Panc1 (cell line): ENCODE results near the gene C3orf38. TPM values are rescaled to one million over a fixed set of nuclear protein-coding genes. Genes with fewer than 3 reads are reported as not detected.
A peak's percentile ranks its signal among the peaks of the same experiment; 100 is the strongest.
"Not testable (repeated sequence)": the region's sequence is repeated elsewhere in the genome, so short reads cannot be mapped to it uniquely, and the experiment has no call there.

Experiments
- ATAC-seq: fragments of 200-7000 bp; cut with Tn5 transposase; 2 replicates; pipeline ENCODE4 v1.9.1; 2020; ENCODE audit warnings: mild to moderate bottlenecking, moderate library complexity
- BruUV-seq: library from RNA; stranded (reverse); fragments of 400-500 nt; replicated peaks from 2 replicates; lab custom pipeline; 2021; lab: Mats Ljungman, UMichigan
- CTCF ChIA-PET: fragments of 300-600 bp; sonication (Branson Sonifier 250); formaldehyde crosslinking; loops from one replicate; lab custom pipeline; 2022; ENCODE audit warnings: antibody characterized with exemption; lab: Charles Lee
- POLR2A ChIA-PET: fragments of 300-600 bp; sonication (Branson Sonifier 250); formaldehyde crosslinking; loops from one replicate; lab custom pipeline; 2022; ENCODE audit warnings: antibody characterized with exemption; lab: Charles Lee
- DNase-seq: peaks from one replicate; pipeline ENCODE4 v3.0.0-alpha.2; 2010; ENCODE audit warnings: low read depth, low spot score
- H3K27ac ChIP-seq: 2 replicates; pipeline ENCODE4 v1.5.1; 2011; ENCODE audit warnings: mild to moderate bottlenecking, low read length, inconsistent platforms
- H3K27me3 ChIP-seq: fragments of 200-500 bp; sonication (Bioruptor generic); 2 replicates; pipeline ENCODE4 v1.6.0; 2014; ENCODE audit warnings: low read length, inconsistent platforms; ENCODE audit not compliant: control insufficient read depth, insufficient read depth
- H3K36me3 ChIP-seq: fragments of 200-500 bp; sonication (Bioruptor generic); 2 replicates; pipeline ENCODE4 v1.5.1; 2014; ENCODE audit warnings: inconsistent platforms, mild to moderate bottlenecking, low read length, moderate library complexity; ENCODE audit not compliant: control insufficient read depth, insufficient read depth
- H3K4me1 ChIP-seq: 2 replicates; pipeline ENCODE4 v1.5.1; 2011; ENCODE audit warnings: inconsistent platforms, mild to moderate bottlenecking, low read length, moderate library complexity; ENCODE audit not compliant: control insufficient read depth, insufficient read depth
- H3K4me3 ChIP-seq, 2 experiments: 2 replicates each; pipeline ENCODE4 v1.5.1; 2011 to 2012; ENCODE audit warnings: low read depth in 2 of 2, low read length in 2 of 2, mild to moderate bottlenecking in 2 of 2, inconsistent platforms in 1 of 2, moderate library complexity in 1 of 2
- H3K9me3 ChIP-seq: fragments of 200-500 bp; sonication (Bioruptor generic); 2 replicates; pipeline ENCODE4 v1.5.1; 2014; ENCODE audit warnings: low read depth, mild to moderate bottlenecking, inconsistent platforms, low read length, moderate library complexity; ENCODE audit not compliant: control insufficient read depth, insufficient read depth
- CTCF ChIP-seq: fragments of 450-650 bp; IDR thresholded peaks from 2 replicates; pipeline ENCODE4 v1.5.1; 2017; ENCODE audit warnings: mild to moderate bottlenecking
- POLR2AphosphoS5 ChIP-seq: IDR thresholded peaks from 2 replicates; pipeline ENCODE4 v1.6.1; 2012; ENCODE audit warnings: mild to moderate bottlenecking, low read depth, low read length, moderate library complexity
- SIN3A ChIP-seq: IDR thresholded peaks from 2 replicates; pipeline ENCODE4 v1.6.1; 2012; ENCODE audit warnings: low read depth, mild to moderate bottlenecking, low read length, moderate library complexity, borderline replicate concordance; ENCODE audit not compliant: insufficient read depth
- TCF7L2 ChIP-seq: IDR thresholded peaks from 2 replicates; pipeline ENCODE4 v1.6.1; 2011; ENCODE audit warnings: mild to moderate bottlenecking, low read depth, low read length, inconsistent platforms
- in situ Hi-C: cut with HindIII; loops from 2 replicates; pipeline ENCODE4 v1.10.0; 2016; ENCODE audit warnings: low sequenced_read_pairs, low pct_unique_long_range_greater_than_20kb
- intact Hi-C: fragments of 100-400 bp; cut with micrococcal nuclease; formaldehyde crosslinking; loops from one replicate; pipeline ENCODE4 v1.10.0; 2022; ENCODE audit not compliant: unreplicated experiment
- total RNA-seq: library from RNA; stranded (reverse); gene quantifications from one replicate; pipeline ENCODE4 v1.2.1, GENCODE V29; 2021; ENCODE audit not compliant: unreplicated experiment
- TF ChIP-seq, protein P1 (sequence below), 2 experiments: IDR thresholded peaks; 2 replicates each; pipeline ENCODE4 v1.6.1; 2011 to 2012; ENCODE audit warnings: low read depth in 2 of 2, control low read depth in 1 of 2, low read length in 1 of 2, mild to moderate bottlenecking in 1 of 2, moderate library complexity in 1 of 2; ENCODE audit not compliant: insufficient read depth in 1 of 2

Gene C3orf38
- total RNA-seq, 1 experiment from 2014 or later = 14.3 TPM

DNA sequence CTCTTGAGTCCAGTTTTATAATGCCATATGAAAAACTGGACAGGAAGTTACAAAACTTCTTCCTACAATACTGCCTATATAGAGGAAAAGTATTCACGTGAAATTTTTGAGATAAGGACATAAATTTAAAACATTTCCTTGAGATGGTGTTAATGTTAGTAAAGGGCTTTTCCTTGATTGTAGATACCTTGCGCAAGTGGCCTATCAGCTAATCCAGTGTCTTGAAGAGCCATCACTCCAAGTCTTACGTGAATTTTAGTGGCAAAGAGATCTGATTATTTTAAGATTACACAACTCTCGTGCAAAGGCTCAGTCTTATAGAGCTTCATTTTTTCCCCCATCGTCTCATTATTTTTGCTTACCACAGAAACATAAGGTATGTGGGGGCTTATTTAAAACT, 18.4 kb downstream of the C3orf38 start:
- Histone ChIP-seq H3K4me1 (no peaks in the 10 kb centered on the region), H3K4me3 (no peak overlapping the region), H3K27me3 (no peaks in the 10 kb centered on the region), H3K36me3 (no peaks in the 10 kb centered on the region), H3K9me3 (no peaks in the 10 kb centered on the region), H3K27ac (no peak overlapping the region)
- no peak for TF ChIP-seq SIN3A
- no peak for TF ChIP-seq POLR2AphosphoS5
- TF ChIP-seq TCF7L2 = no peak
- no peak for TF ChIP-seq CTCF
- TF ChIP-seq, protein P1, sequence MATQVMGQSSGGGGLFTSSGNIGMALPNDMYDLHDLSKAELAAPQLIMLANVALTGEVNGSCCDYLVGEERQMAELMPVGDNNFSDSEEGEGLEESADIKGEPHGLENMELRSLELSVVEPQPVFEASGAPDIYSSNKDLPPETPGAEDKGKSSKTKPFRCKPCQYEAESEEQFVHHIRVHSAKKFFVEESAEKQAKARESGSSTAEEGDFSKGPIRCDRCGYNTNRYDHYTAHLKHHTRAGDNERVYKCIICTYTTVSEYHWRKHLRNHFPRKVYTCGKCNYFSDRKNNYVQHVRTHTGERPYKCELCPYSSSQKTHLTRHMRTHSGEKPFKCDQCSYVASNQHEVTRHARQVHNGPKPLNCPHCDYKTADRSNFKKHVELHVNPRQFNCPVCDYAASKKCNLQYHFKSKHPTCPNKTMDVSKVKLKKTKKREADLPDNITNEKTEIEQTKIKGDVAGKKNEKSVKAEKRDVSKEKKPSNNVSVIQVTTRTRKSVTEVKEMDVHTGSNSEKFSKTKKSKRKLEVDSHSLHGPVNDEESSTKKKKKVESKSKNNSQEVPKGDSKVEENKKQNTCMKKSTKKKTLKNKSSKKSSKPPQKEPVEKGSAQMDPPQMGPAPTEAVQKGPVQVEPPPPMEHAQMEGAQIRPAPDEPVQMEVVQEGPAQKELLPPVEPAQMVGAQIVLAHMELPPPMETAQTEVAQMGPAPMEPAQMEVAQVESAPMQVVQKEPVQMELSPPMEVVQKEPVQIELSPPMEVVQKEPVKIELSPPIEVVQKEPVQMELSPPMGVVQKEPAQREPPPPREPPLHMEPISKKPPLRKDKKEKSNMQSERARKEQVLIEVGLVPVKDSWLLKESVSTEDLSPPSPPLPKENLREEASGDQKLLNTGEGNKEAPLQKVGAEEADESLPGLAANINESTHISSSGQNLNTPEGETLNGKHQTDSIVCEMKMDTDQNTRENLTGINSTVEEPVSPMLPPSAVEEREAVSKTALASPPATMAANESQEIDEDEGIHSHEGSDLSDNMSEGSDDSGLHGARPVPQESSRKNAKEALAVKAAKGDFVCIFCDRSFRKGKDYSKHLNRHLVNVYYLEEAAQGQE (IDR thresholded peaks at IDR 0.05; ENCODE audit: insufficient read depth in 1 of 2, low read depth in 2 of 2, low read length in 1 of 2) = no peak
- ATAC-seq (no peak), DNase-seq (no peak)
- intact Hi-C loops (no loop called here), in situ Hi-C loops (no loop called here)
- CTCF ChIA-PET = no interaction called here
- POLR2A ChIA-PET = no interaction called here
- no TSS peak for BruUV-seq

- TF ChIP-seq, protein P1 (IDR thresholded peaks at IDR 0.05; ENCODE audit: insufficient read depth in 1 of 2, low read depth in 2 of 2, low read length in 1 of 2) = no peak
- no peak for TF ChIP-seq POLR2AphosphoS5
- peak; percentile 59; the same call in 1 of the 2 replicates for TF ChIP-seq CTCF
- no peak for TF ChIP-seq SIN3A
- TF ChIP-seq TCF7L2 = no peak
- intact Hi-C loops = no loop called here
- no peaks in the 10 kb centered on the region for H3K4me1 ChIP-seq
- no TSS peak for BruUV-seq
- ChIA-PET POLR2A (no interaction called here), CTCF (interaction anchor here (0.6 kb wide), 1 partner anchor 284 kb away, joined by 4 read pairs; no protein-coding TSS in a partner anchor)
- no peaks in the 10 kb centered on the region; the same call in 1 of the 2 replicates for H3K36me3 ChIP-seq
- DNase-seq (peak; percentile 36), ATAC-seq (0 out of 2 replicates have a peak, but pooled peaks have one; percentile 68)
- no peak overlapping the region for H3K4me3 ChIP-seq
- in situ Hi-C loops = no loop called here
- no peaks in the 10 kb centered on the region for H3K9me3 ChIP-seq
- no peaks in the 10 kb centered on the region for H3K27me3 ChIP-seq
- H3K27ac ChIP-seq = no peak overlapping the region
Observed at GRCh38 chr3:88180398-88180999, 30.7 kb downstream of the C3orf38 start.

GRCh38 chr3:88182165-88182918, 32.6 kb downstream of the C3orf38 start:
- H3K27ac ChIP-seq, H3K9me3 ChIP-seq, CTCF ChIA-PET, H3K4me3 ChIP-seq, BruUV-seq, ATAC-seq, POLR2A ChIA-PET, H3K4me1 ChIP-seq, intact Hi-C loops, DNase-seq, in situ Hi-C loops, H3K27me3 ChIP-seq, H3K36me3 ChIP-seq: not testable (repeated sequence)
